Upper lobe of left lung (tissue), 4 donors: ENCODE results near the gene CHCHD6.

ENCODE experiments used
- POLR2AphosphoS5 ChIP-seq, 2 donors: sonication (generic); formaldehyde crosslinking; IDR thresholded peaks; one replicate each; pipeline ENCODE4 v1.5.1; 2017; ENCODE audit warnings: antibody characterized with exemption in 2 of 2
- TF ChIP-seq, protein P1 (sequence below), 6 experiments: fragments of 450-650 bp in 4 of 6; fragments of 200-600 bp in 2 of 6; sonication (generic) in 2 of 6; IDR thresholded peaks; one replicate each; pipeline ENCODE4 v1.5.1; 2016 to 2019; ENCODE audit warnings: antibody characterized with exemption in 6 of 6

DNA sequence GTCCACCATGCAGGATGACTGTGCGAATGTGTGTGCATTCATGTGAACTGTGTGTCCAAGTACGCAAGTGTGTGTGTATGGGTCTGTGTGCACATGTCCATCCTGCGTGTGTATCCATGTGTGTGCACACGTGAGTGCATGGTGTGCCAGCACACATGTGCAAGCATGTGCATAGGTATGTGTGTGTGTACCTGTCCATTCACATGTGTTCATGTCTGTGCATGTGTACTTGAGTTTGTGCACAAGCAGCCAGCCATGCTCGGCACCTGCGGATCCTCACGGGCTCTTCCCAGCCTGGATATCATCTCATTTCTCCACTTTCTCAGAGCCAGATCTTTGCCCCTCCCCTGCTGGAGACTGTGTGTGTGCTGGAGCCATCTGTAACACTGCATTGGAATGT is 260.2 kb downstream of the CHCHD6 start:
- TF ChIP-seq, protein P1, sequence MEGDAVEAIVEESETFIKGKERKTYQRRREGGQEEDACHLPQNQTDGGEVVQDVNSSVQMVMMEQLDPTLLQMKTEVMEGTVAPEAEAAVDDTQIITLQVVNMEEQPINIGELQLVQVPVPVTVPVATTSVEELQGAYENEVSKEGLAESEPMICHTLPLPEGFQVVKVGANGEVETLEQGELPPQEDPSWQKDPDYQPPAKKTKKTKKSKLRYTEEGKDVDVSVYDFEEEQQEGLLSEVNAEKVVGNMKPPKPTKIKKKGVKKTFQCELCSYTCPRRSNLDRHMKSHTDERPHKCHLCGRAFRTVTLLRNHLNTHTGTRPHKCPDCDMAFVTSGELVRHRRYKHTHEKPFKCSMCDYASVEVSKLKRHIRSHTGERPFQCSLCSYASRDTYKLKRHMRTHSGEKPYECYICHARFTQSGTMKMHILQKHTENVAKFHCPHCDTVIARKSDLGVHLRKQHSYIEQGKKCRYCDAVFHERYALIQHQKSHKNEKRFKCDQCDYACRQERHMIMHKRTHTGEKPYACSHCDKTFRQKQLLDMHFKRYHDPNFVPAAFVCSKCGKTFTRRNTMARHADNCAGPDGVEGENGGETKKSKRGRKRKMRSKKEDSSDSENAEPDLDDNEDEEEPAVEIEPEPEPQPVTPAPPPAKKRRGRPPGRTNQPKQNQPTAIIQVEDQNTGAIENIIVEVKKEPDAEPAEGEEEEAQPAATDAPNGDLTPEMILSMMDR (IDR thresholded peaks at IDR 0.05) = no peak
- no peak for TF ChIP-seq POLR2AphosphoS5 (IDR thresholded peaks at IDR 0.05)
